ENCODE data around the gene SRP9.
"Not testable (repeated sequence)": the region's sequence is repeated elsewhere in the genome, so short reads cannot be mapped to it uniquely, and the experiment has no call there.

SRP9 gene

DNA sequence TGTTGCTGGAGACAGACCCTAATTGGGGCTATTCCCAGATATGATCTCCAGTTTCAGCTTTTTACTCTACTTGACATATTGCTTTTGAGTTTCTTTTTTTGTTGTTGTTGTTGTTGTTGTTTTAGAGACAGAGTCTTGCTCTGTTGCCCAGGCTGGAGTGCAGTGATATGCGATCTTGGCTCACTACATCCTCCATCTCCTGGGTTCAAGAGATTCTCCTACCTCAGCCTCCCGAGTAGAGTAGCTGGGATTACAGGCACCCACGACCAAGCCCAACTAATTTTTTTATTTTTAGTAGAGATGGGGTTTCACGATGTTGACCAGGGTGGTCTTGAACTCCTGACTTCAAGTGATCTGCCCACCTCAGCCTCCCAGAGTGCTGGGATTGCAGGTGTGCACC lies 1.3 kb upstream of the SRP9 start:
- no peak for DNase-seq (ENCODE audit: low read depth)

DNA sequence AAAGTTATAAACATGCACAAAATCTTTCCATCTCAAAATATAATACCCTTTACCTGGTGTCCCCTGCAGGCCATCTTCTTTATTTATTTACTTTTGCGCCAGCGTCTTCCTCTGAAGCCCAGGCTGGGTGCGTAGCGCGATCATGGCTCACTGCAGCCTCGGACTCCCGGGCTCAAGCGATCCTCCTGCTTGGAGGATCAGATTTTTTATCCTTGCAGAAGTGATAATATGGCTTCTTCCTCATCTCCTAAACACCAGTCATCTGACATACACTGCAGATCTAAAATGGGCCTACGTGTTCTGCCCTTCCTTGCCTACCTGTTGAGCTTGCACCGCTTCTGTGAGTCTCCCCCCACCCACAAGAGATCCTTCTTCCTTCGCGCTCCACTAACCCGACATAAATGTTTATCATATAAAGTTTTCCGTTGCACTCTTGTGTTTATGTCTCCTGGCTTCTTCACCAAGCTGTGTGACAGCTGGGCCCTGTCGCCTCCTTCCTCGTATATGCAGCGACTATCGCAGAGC lies 506 bp upstream of the SRP9 start:
- DNase-seq (ENCODE audit: low read depth), result no peak

DNA sequence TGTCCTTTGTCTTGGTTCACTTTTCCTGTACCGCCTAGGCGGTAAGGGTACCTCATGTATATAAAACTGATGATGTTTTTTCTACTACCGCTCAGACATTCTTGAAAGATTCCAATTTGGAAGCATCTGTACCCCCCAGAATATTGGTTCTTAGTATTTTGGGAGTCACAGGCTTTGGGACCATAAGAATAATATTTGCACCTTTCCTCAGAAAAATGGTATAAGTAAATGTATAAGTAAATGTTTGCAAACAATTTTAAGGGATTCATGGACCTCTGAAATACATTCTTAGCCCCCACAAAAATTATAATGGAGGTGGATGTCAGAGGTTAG lies 677 bp downstream of the SRP9 start:
- no peak for DNase-seq (ENCODE audit: low read depth)

DNA sequence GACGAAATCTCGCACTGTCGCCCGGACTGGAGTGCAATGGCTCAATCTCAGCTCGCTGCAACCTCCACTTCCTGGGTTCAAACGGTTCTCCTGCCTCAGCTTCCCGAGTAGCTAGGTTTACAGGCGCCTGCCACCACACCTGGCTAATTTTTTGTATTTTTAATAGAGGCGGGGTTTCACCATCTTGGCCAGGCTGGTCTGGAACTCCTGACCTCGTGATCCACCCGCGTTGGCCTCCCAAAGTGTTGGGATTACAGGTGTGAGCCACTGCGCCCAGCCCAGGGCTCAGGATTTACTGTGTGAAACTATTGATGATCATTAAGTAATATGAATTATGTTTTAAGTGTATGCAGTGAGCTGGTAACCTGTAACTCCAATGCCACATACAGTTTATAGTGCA lies 1.5 kb downstream of the SRP9 start:
- DNase-seq (ENCODE audit: low read depth), result not testable (repeated sequence)

DNA sequence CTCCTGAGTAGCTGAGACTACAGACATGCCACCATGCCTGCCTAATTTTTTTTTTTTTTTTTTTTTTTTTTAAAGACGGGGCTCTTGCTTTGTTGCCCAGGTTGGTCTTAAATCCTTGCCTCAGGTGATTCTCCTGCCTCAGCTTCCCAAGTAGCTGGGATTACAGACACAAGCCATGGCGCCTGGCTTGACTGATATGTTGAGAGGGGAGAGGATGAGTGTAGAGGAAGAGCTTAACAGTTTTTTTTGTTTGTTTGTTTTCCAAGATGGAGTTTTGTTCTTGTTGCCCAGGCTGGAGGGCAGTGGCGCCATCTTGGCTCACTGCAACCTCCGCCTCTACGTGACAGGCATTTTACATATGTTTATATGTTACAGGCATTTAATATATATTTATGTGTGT lies 2.5 kb downstream of the SRP9 start:
- DNase-seq (ENCODE audit: low read depth), result no peak

DNA sequence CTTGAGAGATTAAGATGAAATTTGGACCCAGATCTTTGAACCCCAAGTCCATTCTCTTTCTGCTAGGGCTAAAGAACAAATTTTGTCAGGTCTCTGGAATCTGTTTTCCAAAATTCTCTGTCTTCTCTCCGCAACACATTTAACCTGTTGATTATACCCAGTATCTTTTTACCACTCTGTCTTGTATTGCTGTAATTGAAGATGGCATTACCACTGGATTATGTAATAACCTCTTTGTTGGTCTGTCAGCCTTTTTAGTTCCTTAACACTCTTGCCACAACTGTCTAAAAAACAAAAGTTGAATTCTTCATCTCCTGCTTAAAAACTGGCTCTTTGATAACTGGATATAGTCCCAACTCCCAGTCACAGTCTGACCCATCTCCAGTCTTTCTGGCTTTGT lies 3.0 kb downstream of the SRP9 start:
- DNase-seq (ENCODE audit: low read depth), result no peak

DNA sequence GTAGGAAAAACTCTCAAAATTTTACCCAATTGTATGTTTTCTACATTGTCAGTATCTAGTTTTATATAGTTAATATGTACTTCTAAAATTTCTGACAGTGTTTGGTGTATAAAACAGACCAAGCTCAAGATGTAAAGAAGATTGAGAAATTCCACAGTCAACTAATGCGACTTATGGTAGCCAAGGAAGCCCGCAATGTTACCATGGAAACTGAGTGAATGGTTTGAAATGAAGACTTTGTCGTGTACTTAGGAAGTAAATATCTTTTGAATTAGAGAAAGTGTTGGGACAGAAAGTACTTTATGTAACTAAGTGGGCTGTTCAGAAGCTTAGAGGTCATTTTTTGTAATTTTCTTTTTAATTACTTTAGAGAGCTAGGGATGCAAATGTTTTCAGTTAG lies 11.5 kb downstream of the SRP9 start:
- DNase-seq (ENCODE audit: low read depth), result not testable (repeated sequence)

DNA sequence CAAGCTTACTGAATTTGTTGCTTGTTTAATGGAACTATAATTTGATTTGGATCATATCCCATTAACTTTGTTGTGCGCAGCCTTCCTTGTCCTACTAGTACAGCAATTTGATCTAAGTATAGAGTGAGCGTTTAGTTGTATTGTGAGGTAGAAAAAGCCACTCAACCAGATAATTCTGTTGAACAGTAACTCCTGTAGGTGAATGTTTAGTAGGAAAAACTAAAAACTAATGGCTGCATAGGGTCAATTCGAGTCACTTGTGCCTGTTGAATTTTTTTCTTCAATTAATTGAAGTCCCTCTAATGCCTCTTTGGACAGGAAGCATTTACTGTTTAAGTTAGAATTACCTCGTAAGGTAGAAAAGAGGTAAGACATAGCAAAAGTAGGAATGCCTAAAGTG lies 17.3 kb downstream of the SRP9 start:
- no peak for DNase-seq (ENCODE audit: low read depth)

DNA sequence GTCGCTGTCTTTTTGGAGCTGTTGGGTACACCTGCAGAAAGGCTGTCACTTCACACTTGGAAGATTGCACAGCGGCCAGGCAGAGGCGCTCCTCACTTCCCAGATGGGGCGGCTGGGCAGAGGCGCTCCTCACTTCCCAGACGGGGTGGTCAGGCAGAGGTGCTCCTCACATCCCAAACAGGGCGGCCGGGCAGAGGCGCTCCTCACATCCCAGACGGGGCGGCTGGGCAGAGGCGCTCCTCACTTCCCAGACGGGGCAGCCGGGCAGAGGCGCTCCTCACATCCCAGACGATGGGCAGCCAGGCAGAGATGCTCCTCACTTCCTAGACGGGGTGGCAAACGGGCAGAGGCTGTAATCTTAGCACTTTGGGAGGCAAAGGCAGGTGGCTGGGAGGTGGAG lies 18.5 kb downstream of the SRP9 start:
- DNase-seq (ENCODE audit: low read depth), result not testable (repeated sequence)

DNA sequence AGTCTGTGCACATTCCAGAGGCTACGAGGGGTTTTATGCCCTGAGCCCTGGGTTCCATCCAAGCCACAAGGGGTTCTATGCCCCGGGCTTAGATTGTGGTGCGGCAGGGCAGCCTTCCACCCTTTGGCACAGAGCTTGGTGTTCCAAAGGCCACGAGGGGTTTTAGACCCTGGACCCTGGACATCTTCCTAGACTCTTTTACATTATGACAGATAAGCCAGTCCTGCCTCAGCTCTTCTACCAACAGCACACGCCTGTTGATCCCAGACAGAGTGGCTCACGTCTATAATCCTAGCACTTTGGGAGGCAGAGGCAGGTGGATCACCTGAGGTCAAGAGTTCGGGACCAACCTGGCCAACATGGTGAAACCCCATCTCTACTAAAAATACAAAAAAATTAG lies 23.5 kb downstream of the SRP9 start:
- not testable (repeated sequence) for DNase-seq (ENCODE audit: low read depth)

DNA sequence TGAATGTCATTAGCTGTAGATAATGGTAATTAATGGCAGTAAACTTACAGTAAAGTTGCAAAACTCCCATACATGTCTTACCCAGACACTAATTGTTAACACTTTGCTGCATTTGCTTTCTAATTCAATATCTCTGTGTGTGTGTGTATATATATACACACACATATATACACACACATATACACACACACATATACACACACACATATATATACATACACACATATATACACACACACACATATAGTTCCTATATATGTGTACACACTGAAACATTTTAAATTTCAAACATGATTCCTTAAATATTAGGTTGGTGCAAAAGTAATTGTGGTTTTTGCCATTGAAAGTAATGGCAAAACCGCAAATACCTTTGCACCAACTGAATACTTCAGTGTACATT lies 28.6 kb downstream of the SRP9 start:
- no peak for DNase-seq (ENCODE audit: low read depth)

DNA sequence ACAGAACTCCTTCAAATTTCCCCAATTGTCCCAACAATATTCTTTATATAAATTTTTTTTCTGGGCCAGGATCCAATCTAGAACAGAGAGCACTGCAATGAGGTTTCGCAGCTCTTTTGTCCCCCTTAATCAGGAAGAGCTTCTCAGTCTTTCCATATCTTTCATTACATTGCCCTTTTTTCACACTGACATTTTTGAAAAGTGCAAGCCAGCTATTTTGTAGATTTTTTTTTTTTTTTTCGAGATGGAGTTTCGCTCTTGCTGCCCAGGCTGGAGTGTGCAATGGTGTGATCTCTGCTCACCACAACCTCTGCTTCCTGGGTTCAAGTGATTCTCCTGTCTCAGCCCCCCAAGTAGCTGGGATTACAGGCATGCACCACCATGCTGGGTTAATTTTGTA lies 29.1 kb downstream of the SRP9 start:
- not testable (repeated sequence) for DNase-seq (ENCODE audit: low read depth)

DNA sequence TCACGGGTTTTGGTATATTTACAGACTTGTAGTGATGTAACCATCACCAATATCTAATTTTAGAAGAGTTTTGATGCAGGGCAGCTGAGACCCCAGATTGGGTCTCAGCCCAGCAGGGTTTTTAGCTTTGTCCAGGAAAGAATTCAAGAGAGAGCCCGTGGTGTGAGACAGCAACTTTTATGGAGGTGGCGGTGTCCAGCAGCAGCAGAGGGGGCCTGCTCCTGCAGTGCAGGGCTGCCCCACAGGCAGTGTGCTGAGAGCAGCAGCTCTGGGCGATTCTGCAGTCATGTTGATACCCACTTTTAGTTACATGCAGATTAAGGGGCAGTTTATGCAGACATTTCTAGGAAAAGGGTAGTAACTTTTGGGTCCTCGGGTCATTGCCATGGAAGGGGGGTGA lies 30.5 kb downstream of the SRP9 start:
- no peak for DNase-seq (ENCODE audit: low read depth)

DNA sequence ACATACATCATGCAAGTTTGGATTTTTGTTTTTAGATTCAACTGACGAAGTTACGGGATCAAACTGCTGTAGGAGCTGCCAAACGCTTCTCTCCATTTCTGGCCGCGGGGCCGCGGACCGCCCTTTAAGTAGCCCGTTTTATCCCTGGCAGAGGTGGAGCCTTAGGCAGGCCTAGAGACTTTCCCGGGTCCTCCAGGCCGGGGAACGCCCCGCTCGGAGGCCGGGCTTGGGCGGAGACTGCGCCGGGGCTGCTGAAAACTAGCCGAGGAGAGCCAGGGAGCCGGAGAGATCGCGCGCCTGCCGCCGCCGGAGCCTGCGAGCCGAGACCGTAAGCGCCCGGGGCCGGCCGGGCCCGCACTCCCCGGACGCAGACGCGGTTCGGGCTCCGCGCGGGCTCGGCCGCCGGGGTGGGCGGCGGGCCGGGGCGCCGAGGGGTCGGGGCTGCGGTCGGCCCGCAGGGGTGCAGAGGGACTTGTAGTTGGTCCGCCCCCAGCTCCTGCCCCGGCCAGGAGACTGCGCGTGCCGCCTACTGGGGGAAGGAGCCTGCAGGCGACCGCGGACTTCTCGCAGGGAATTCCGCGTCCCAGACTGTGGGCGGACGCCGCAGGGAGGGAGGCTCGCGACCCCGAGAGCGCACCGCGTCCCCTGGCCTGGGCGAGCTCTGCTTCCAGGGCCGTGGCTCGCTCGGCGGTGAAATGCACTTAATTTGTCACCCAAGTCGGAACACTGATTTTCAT lies 32.4 kb downstream of the SRP9 start, which contains the start of gene EPHX1:
Gene EPHX1, plus strand, starts transcription at position 283 of the 737 bp plus-strand sequence. CDS start 18,606 bp downstream, outside the sequence.
- peak; percentile 43 for DNase-seq (ENCODE audit: low read depth)

DNA sequence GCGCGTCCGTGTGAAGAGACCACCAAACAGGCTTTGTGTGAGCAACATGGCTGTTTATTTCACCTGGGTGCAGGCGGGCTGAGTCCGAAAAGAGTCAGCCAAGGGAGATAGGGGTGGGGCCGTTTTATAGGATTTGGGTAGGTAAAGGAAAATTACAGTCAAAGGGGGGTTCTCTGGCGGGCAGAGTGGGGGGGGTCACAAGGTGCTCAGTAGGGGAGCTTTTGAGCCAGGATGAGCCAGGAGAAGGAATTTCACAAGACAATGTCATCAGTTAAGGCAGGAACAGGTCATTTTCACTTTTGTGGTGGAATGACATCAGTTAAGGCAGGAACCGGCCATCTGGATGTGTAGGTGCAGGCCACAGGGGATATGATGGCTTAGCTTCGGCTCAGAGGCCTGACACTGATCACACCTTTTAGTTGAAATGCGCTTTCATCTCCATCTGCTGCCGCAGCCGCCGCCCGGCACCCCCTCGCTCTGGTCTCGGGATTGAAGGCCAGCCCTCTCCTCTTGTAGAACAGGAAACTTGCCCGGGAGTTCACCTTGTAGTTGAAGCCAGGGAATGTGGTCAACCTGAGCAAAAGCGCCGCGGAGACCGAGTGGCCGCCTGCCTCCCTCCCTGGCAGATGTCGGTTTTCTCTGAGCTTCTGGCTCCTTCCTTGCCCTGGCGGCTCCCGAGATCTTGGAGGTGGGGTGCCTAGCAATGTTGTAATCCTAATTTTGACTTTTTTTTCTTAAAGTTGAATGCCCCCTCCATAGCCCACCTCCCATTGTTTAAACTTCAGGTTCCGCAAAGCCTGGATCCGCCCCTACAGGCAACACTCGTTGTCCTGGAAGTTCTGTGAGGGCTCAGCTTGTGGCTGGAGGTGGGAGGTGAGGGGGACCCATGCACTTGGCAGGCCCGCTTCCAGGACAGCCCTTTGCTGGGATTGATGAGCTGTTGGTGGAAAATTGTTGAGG lies 33.2 kb downstream of the SRP9 start:
- not testable (repeated sequence) for DNase-seq (ENCODE audit: low read depth)

DNA sequence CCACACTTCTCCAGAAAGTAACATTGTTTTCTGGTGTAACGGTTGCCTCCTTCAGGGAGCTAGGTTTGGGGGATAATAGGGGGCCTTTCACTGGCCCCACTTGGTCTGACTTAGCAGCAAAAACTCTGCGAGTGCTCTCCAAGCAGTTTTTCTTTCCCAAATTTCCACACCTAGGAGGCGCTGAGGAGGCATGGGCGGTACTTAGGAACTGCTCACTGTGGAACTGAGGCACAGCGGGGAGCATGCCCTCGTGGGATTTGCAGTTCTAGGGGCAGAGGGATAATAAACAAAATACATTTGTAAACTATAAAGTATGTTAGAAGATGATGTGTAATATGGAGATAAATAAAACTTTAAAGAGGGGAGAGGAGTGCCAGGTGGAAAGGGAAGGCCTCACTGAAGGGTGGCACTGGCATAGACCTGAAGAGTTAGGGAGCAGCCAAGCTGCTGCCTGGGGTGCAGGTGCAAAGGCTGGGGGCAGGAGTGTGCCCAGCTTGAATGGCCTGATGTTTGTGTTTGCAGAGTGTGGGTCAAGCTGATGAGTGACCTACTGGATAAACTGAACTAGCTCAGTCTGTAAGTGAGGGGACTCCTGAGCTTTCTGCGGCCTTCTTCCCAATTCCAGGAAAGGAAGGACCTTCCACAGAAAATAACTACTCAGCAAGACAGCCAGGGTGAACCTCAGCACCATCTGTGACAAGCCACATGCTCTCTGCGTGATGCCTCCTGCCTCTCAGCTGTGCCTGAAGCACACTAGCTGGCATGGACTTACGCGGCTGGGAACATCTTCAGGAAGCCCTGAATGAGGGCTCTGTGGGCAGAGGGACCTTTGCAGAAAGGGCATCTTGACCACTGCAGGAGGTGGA lies 34.2 kb downstream of the SRP9 start:
- no peak for DNase-seq (ENCODE audit: low read depth)

DNA sequence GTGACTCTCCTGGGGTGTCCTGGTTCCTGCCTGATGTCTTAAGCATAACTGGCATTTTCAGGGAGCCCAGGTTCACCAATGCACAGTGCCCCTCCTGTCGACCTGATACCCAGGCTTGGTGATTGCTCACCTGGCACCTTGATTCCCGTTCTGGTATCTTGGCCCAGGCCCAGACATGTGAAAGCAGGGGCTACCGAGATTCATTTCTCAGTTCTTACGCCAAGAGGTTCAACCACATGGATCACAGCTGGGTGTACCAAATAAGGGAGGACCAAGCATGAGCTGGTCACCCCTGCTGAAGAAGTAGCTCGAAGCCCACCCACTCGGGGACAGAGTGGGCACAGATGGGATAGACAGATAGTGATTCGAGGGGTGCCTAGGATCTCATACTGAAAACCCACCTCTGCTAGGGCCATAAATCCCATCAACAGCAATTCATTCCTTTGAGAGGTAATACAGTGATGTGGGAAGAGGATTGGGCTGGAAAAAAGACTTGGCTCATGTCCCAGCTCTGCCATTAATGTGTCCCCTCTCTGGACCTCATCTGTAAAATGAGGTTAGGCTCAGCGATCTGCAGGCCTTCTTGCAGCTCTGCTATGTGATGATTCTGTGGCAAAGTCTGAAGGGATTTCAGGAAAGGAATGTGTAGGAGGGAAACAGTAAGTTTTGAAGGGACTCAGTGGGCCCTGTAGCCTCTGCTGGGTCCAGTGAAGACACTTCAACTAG lies 35.0 kb downstream of the SRP9 start:
- DNase-seq (ENCODE audit: low read depth), result no peak

DNA sequence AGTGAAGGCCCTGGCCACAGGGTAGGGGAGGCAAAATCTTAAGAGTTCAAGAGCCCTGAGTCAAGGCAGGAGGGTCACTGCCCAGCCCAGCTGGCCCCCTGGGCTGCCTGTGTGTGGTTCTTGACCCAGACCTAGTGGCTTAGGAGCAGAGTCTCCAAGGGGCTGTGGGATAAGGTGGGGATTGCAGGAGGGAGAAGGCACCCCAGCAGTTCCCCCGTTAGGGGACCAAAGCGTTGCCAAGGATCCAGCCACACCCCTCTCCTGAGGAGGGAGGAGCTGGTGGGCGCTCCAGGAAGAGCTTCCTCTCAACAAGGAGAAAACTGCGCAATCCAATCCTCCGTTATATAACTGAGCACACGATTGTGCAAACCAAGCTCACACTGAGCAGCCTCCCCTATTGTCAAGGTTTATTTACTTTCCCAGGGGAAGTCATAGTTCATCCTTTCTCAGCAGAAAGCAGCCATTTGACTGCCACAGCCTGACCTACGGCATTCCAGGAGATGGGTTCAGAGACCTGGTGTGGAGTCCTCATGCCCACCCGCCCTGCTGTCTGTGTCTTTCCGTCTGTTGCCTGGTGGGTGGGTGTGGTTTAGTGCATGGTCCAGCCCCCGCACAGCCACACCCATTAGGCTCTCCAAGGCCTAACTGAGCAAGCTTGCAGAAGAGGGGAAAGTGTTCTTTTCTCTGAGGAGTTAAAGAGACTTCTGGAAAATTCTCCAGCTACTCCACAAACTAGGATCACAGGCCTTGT lies 35.8 kb downstream of the SRP9 start:
- DNase-seq (ENCODE audit: low read depth), result no peak

DNA sequence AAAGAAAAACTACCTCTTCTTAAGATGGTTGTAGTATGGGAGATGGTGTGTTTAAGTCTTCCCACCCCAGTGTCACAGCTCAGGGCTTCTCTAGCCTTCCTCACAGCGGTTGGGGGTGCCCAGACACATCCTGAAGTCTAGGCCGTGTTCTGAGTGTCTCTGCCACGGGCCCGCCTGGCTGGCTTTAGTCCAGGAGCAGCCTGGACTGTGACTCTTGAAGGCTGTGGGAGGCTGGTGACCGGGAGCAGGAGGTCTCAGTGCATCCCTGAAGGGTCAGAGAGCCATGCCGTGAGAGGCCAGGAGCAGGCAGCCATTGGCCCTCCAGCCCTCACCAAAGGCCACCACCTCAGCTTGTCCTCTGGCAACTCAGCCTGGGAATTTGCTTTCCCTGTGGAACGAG lies 36.8 kb downstream of the SRP9 start:
- DNase-seq (ENCODE audit: low read depth), result no peak

DNA sequence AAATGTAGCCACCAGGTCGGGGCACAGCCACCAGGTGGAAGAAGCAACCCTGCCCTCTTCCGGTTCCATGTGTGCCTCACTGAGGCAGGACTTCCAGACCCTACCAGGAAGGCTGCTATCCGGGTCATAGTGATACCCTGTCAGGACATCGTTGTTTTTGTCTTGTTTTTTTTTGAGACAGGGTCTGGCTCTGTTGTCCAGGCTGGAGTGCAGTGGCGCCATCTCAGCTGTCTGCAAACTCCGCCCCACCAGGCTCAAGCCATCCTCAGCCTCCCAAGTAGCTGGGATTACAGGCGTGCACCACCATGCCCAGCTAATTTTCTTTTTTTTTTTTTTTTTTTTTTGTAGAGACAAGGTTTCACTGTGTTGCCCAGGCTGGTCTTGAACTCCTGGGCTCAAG lies 37.5 kb downstream of the SRP9 start:
- not testable (repeated sequence) for DNase-seq (ENCODE audit: low read depth)
